ENCODE results near the gene GABRA1.

DNA sequence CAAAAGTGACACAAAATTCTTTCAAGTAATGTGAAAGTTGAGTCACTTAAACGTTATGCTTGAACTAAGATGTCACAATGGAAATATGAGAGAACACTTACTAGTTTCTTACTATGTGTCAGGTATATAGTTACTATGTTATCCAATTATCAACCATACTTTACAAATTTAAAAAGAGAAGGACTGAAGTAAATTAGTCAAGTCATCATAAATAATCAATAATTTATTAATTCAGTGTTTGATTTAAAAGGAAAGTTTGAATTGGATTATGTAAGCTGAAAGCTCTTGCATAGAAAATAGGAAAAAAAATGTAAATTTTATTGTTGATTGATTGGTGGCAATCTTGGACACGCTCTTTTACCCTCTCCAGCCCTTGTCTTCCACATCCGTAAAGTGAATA lies 76.3 kb downstream of the GABRA1 start:
- TF ChIP-seq, protein P1, sequence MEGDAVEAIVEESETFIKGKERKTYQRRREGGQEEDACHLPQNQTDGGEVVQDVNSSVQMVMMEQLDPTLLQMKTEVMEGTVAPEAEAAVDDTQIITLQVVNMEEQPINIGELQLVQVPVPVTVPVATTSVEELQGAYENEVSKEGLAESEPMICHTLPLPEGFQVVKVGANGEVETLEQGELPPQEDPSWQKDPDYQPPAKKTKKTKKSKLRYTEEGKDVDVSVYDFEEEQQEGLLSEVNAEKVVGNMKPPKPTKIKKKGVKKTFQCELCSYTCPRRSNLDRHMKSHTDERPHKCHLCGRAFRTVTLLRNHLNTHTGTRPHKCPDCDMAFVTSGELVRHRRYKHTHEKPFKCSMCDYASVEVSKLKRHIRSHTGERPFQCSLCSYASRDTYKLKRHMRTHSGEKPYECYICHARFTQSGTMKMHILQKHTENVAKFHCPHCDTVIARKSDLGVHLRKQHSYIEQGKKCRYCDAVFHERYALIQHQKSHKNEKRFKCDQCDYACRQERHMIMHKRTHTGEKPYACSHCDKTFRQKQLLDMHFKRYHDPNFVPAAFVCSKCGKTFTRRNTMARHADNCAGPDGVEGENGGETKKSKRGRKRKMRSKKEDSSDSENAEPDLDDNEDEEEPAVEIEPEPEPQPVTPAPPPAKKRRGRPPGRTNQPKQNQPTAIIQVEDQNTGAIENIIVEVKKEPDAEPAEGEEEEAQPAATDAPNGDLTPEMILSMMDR (IDR thresholded peaks at IDR 0.05; ENCODE audit: insufficient read depth, low read length) = no peak
- TF ChIP-seq POLR2AphosphoS5 (IDR thresholded peaks at IDR 0.05; ENCODE audit: low read depth) (no peak), GABPA (IDR thresholded peaks at IDR 0.05; ENCODE audit: low read depth) (no peak)
- TF ChIP-seq, protein P2, sequence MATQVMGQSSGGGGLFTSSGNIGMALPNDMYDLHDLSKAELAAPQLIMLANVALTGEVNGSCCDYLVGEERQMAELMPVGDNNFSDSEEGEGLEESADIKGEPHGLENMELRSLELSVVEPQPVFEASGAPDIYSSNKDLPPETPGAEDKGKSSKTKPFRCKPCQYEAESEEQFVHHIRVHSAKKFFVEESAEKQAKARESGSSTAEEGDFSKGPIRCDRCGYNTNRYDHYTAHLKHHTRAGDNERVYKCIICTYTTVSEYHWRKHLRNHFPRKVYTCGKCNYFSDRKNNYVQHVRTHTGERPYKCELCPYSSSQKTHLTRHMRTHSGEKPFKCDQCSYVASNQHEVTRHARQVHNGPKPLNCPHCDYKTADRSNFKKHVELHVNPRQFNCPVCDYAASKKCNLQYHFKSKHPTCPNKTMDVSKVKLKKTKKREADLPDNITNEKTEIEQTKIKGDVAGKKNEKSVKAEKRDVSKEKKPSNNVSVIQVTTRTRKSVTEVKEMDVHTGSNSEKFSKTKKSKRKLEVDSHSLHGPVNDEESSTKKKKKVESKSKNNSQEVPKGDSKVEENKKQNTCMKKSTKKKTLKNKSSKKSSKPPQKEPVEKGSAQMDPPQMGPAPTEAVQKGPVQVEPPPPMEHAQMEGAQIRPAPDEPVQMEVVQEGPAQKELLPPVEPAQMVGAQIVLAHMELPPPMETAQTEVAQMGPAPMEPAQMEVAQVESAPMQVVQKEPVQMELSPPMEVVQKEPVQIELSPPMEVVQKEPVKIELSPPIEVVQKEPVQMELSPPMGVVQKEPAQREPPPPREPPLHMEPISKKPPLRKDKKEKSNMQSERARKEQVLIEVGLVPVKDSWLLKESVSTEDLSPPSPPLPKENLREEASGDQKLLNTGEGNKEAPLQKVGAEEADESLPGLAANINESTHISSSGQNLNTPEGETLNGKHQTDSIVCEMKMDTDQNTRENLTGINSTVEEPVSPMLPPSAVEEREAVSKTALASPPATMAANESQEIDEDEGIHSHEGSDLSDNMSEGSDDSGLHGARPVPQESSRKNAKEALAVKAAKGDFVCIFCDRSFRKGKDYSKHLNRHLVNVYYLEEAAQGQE (IDR thresholded peaks at IDR 0.05; ENCODE audit: insufficient replicate concordance, low read depth) = no peak
